ENCODE data around the gene MISP3.

The MISP3 gene

GRCh38 chr19:14053500-14053899, 19.1 kb upstream of the MISP3 start:
- DNase-seq (ENCODE audit: low read depth) = no peak

GRCh38 chr19:14054099-14054498, 18.5 kb upstream of the MISP3 start:
- DNase-seq (ENCODE audit: low read depth) = no peak

- DNase-seq (ENCODE audit: low read depth) = no peak
Observed at GRCh38 chr19:14054721-14055120, 17.9 kb upstream of the MISP3 start.

- DNase-seq (ENCODE audit: low read depth) = no peak
Observed at GRCh38 chr19:14055396-14055795, 17.2 kb upstream of the MISP3 start.

- no peak for DNase-seq (ENCODE audit: low read depth)
Observed at GRCh38 chr19:14056069-14056666, 16.4 kb upstream of the MISP3 start.

- no peak for DNase-seq (ENCODE audit: low read depth)
Observed at GRCh38 chr19:14056741-14057356, 15.7 kb upstream of the MISP3 start.

GRCh38 chr19:14058182-14059092, 14.1 kb upstream of the MISP3 start:
- DNase-seq (ENCODE audit: low read depth) = no peak

GRCh38 chr19:14059093-14059480, 13.5 kb upstream of the MISP3 start:
- DNase-seq (ENCODE audit: low read depth) = peak; percentile 50

GRCh38 chr19:14059652-14060155, 12.9 kb upstream of the MISP3 start:
- no peak for DNase-seq (ENCODE audit: low read depth)

- DNase-seq (ENCODE audit: low read depth) = no peak
Observed at GRCh38 chr19:14061081-14061749, 11.4 kb upstream of the MISP3 start.

GRCh38 chr19:14061751-14062557, 10.6 kb upstream of the MISP3 start, which contains the start of gene PALM3:
Gene PALM3 (minus strand): TSS chr19:14062076. CDS start chr19:14061980, 96 bp downstream.
- DNase-seq (ENCODE audit: low read depth) = no peak

- DNase-seq (ENCODE audit: low read depth) = no peak
Observed at GRCh38 chr19:14062558-14062855, 10.1 kb upstream of the MISP3 start.

GRCh38 chr19:14063105-14063504, 9.5 kb upstream of the MISP3 start:
- no peak for DNase-seq (ENCODE audit: low read depth)

- DNase-seq (ENCODE audit: low read depth) = no peak
Observed at GRCh38 chr19:14066134-14066533, 6.5 kb upstream of the MISP3 start.

GRCh38 chr19:14070268-14071050, 2.1 kb upstream of the MISP3 start:
- DNase-seq (ENCODE audit: low read depth) = no peak

- DNase-seq (ENCODE audit: low read depth) = peak; percentile 79
Observed at GRCh38 chr19:14073261-14073924, 807 bp downstream of the MISP3 start.

GRCh38 chr19:14073925-14074838, 1.6 kb downstream of the MISP3 start:
- peak; percentile 23 for DNase-seq (ENCODE audit: low read depth)

- no peak for DNase-seq (ENCODE audit: low read depth)
Observed at GRCh38 chr19:14078411-14078810, 5.8 kb downstream of the MISP3 start.

All from activated T-cell treated with anti-CD3 and anti-CD28 coated beads for 48 hours (primary cell).